H1 (cell line): Measurements from ENCODE around the gene GPR85. TPM values are rescaled to one million over a fixed set of nuclear protein-coding genes. Genes with fewer than 3 reads are reported as not detected.

ENCODE experiments used
- CTCF ChIA-PET: fragments of 300-600 bp; sonication (Branson Sonifier 250); formaldehyde crosslinking; loops from one replicate; lab custom pipeline; 2021; ENCODE audit not compliant: partially characterized antibody; lab: Charles Lee
- POLR2A ChIA-PET: fragments of 300-600 bp; sonication (Branson Sonifier 250); formaldehyde crosslinking; loops from one replicate; lab custom pipeline; 2021; ENCODE audit warnings: inconsistent platforms; ENCODE audit not compliant: partially characterized antibody; lab: Charles Lee
- DNase-seq, 2 experiments: peaks; one replicate each; pipeline versions ENCODE4 v3.0.0 to v3.0.0-alpha.2; 2010 to 2022; ENCODE audit warnings: low spot score in 2 of 2, low read depth in 1 of 2, mixed read lengths in 1 of 2
- FAIRE-seq: peaks from 2 replicates; lab custom pipeline; 2011; peaks lifted over from hg19 to GRCh38; lab: Jason Lieb, UNC
- H2AFZ ChIP-seq: 2 replicates; pipeline ENCODE4 v1.8.1; 2012; ENCODE audit warnings: low read length, inconsistent platforms
- H2AK5ac ChIP-seq: 2 replicates; pipeline ENCODE4 v1.6.1; 2013; ENCODE audit warnings: low read depth, low read length
- H2BK120ac ChIP-seq: replicated peaks from 2 replicates; pipeline ENCODE3; 2013; ENCODE audit warnings: low read depth, low read length, inconsistent platforms
- H2BK12ac ChIP-seq: 2 replicates; pipeline ENCODE4 v1.6.1; 2013; ENCODE audit warnings: low read depth, low read length
- H2BK15ac ChIP-seq: 2 replicates; pipeline ENCODE4 v1.6.1; 2013; ENCODE audit warnings: low read length
- H2BK20ac ChIP-seq: 2 replicates; pipeline ENCODE4 v1.6.1; 2013; ENCODE audit warnings: low read length
- H2BK5ac ChIP-seq: 2 replicates; pipeline ENCODE4 v1.6.1; 2013; ENCODE audit warnings: low read depth, low read length
- H3K14ac ChIP-seq: 2 replicates; pipeline ENCODE4 v1.6.1; 2013; ENCODE audit warnings: inconsistent platforms; ENCODE audit not compliant: insufficient read length
- H3K18ac ChIP-seq: 2 replicates; pipeline ENCODE4 v1.6.1; 2013; ENCODE audit warnings: low read length; ENCODE audit errors: extremely low read depth
- H3K23ac ChIP-seq: 2 replicates; pipeline ENCODE4 v1.6.1; 2013; ENCODE audit warnings: inconsistent platforms; ENCODE audit not compliant: insufficient read length
- H3K23me2 ChIP-seq: 2 replicates; pipeline ENCODE4 v1.6.1; 2013; ENCODE audit warnings: low read depth, low read length
- H3K27ac ChIP-seq: 2 replicates; pipeline ENCODE4 v1.6.1; 2011; ENCODE audit warnings: low read depth, low read length, inconsistent platforms
- H3K27me3 ChIP-seq, 4 experiments: replicated peaks in 1 of 4; 1 replicate in 1 of 4; 2 replicates in 3 of 4; pipeline versions ENCODE4 v1.6.1 to v1.8.1; 2011 to 2013; ENCODE audit warnings: low read length in 3 of 4, mild to moderate bottlenecking in 3 of 4, inconsistent platforms in 2 of 4, mixed read lengths in 2 of 4, moderate library complexity in 1 of 4; ENCODE audit not compliant: control insufficient read depth in 3 of 4, insufficient read depth in 3 of 4; ENCODE audit errors: extremely low read depth in 1 of 4
- H3K36me3 ChIP-seq, 4 experiments: 2 replicates each; pipeline versions ENCODE4 v1.6.1 to v1.8.1; 2011 to 2013; ENCODE audit warnings: mild to moderate bottlenecking in 4 of 4, low read length in 3 of 4, moderate library complexity in 2 of 4, control low read depth in 1 of 4, inconsistent platforms in 1 of 4; ENCODE audit not compliant: insufficient read depth in 4 of 4, control insufficient read depth in 2 of 4
- H3K4ac ChIP-seq: replicated peaks from 2 replicates; pipeline ENCODE3; 2013; ENCODE audit warnings: low read length, low read depth, mixed read lengths, inconsistent platforms; ENCODE audit not compliant: insufficient read length
- H3K4me1 ChIP-seq, 4 experiments: replicated peaks in 1 of 4; 1 replicate in 1 of 4; 2 replicates in 3 of 4; pipeline versions ENCODE4 v1.6.1 to v1.8.1; 2011 to 2013; ENCODE audit warnings: low read length in 3 of 4, inconsistent platforms in 2 of 4, mixed read lengths in 1 of 4; ENCODE audit not compliant: insufficient read depth in 4 of 4, control insufficient read depth in 3 of 4
- H3K4me2 ChIP-seq, 2 experiments: 2 replicates each; pipeline versions ENCODE4 v1.6.1 to v1.8.1; 2011 to 2013; ENCODE audit warnings: low read depth in 2 of 2, low read length in 2 of 2, control low read depth in 1 of 2, inconsistent platforms in 1 of 2, mild to moderate bottlenecking in 1 of 2; ENCODE audit not compliant: insufficient read depth in 1 of 2
- H3K4me3 ChIP-seq, 4 experiments: fragments of 200-600, 300-600 bp in 1 of 4; sonication (generic), shearing (Covaris generic), sonication (Bioruptor Twin) in 1 of 4; 2 replicates each; pipeline versions ENCODE4 v1.5.1 to v1.8.1; 2011 to 2016; ENCODE audit warnings: low read length in 4 of 4, low read depth in 3 of 4, control low read depth in 2 of 4, inconsistent platforms in 2 of 4, mild to moderate bottlenecking in 2 of 4, mixed read lengths in 1 of 4, moderate library complexity in 1 of 4; ENCODE audit not compliant: insufficient read depth in 2 of 4; ENCODE audit errors: extremely low read depth in 1 of 4
- H3K56ac ChIP-seq: replicated peaks from 2 replicates; pipeline ENCODE3; 2013; ENCODE audit warnings: low read depth, mild to moderate bottlenecking, mixed read lengths, low read length, inconsistent platforms; ENCODE audit not compliant: insufficient read length
- H3K79me1 ChIP-seq: 2 replicates; pipeline ENCODE4 v1.6.1; 2013; ENCODE audit warnings: low read depth, low read length, control low read depth
- H3K79me2 ChIP-seq, 2 experiments: 2 replicates each; pipeline versions ENCODE4 v1.6.1 to v1.8.1; 2012 to 2013; ENCODE audit warnings: low read length in 2 of 2, mild to moderate bottlenecking in 2 of 2, inconsistent platforms in 1 of 2; ENCODE audit not compliant: insufficient read depth in 2 of 2, control insufficient read depth in 1 of 2
- H3K9ac ChIP-seq, 4 experiments: replicated peaks in 1 of 4; 1 replicate in 1 of 4; 2 replicates in 3 of 4; pipeline versions ENCODE4 v1.6.1 to v1.8.1; 2011 to 2013; ENCODE audit warnings: low read depth in 3 of 4, low read length in 3 of 4, control low read depth in 2 of 4, mild to moderate bottlenecking in 2 of 4, moderate library complexity in 2 of 4, inconsistent platforms in 1 of 4; ENCODE audit errors: extremely low read depth in 1 of 4
- H3K9me3 ChIP-seq, 2 experiments: 2 replicates each; pipeline versions ENCODE4 v1.6.1 to v1.8.1; 2012 to 2013; ENCODE audit warnings: mild to moderate bottlenecking in 2 of 2, moderate library complexity in 2 of 2, control low read depth in 1 of 2, inconsistent platforms in 1 of 2, low read depth in 1 of 2, low read length in 1 of 2, mixed read lengths in 1 of 2; ENCODE audit not compliant: insufficient read depth in 2 of 2
- H4K20me1 ChIP-seq, 2 experiments: replicated peaks in 1 of 2; 2 replicates each; pipeline versions ENCODE3 to v1.8.1; 2011 to 2013; ENCODE audit warnings: inconsistent platforms in 2 of 2, low read length in 2 of 2, mild to moderate bottlenecking in 1 of 2; ENCODE audit not compliant: insufficient read depth in 2 of 2, control insufficient read depth in 1 of 2
- H4K5ac ChIP-seq: 2 replicates; pipeline ENCODE4 v1.6.1; 2013; ENCODE audit warnings: low read length, low read depth, mixed read lengths, inconsistent platforms; ENCODE audit not compliant: insufficient read length
- H4K8ac ChIP-seq: 2 replicates; pipeline ENCODE4 v1.8.0; 2013; ENCODE audit warnings: mild to moderate bottlenecking, moderate library complexity, low read length, inconsistent platforms; ENCODE audit not compliant: insufficient read depth; ENCODE audit errors: extremely low read depth
- H4K91ac ChIP-seq: replicated peaks from 2 replicates; pipeline ENCODE3; 2013; ENCODE audit warnings: low read length, mixed read lengths, inconsistent platforms; ENCODE audit not compliant: insufficient read length
- HDAC2 ChIP-seq, 2 experiments: fragments of 300-600 bp in 1 of 2; sonication (generic) in 1 of 2; IDR thresholded peaks; 2 replicates each; pipeline ENCODE4 v1.6.1; 2011 to 2012; ENCODE audit warnings: low read depth in 2 of 2, low read length in 2 of 2, mild to moderate bottlenecking in 2 of 2, moderate library complexity in 2 of 2, borderline replicate concordance in 1 of 2, inconsistent platforms in 1 of 2
- KDM1A ChIP-seq: fragments of 200-600, 300-600 bp; sonication (generic); IDR thresholded peaks from 2 replicates; pipeline ENCODE4 v1.7.1; 2016; ENCODE audit warnings: mild to moderate bottlenecking, low read length, borderline replicate concordance
- POLR2A ChIP-seq, 2 experiments: IDR thresholded peaks; 1 replicate in 1 of 2; 2 replicates in 1 of 2; pipeline ENCODE4 v1.6.1; 2011; ENCODE audit warnings: low read depth in 2 of 2, low read length in 2 of 2, mild to moderate bottlenecking in 2 of 2; ENCODE audit errors: control extremely low read depth in 1 of 2
- POU5F1 ChIP-seq: IDR thresholded peaks from 2 replicates; pipeline ENCODE4 v1.6.1; 2011; ENCODE audit warnings: low read depth, mild to moderate bottlenecking, low read length, moderate library complexity
- RAD21 ChIP-seq, 2 experiments: IDR thresholded peaks in 1 of 2; conservative IDR thresholded peaks in 1 of 2; 2 replicates each; pipeline ENCODE4 v1.6.1; 2011; ENCODE audit warnings: low read depth in 2 of 2, low read length in 2 of 2, improper control_type of control experiment in 1 of 2, inconsistent platforms in 1 of 2, mild to moderate bottlenecking in 1 of 2, moderate library complexity in 1 of 2
- SAP30 ChIP-seq: fragments of 300-600 bp; sonication (generic); IDR thresholded peaks from 2 replicates; pipeline ENCODE4 v1.7.1; 2012; ENCODE audit warnings: low read length, moderate library complexity, mild to moderate bottlenecking, inconsistent platforms; ENCODE audit not compliant: insufficient read depth, insufficient replicate concordance
- SRF ChIP-seq: IDR thresholded peaks from 2 replicates; pipeline ENCODE4 v1.6.1; 2011; ENCODE audit warnings: mild to moderate bottlenecking, low read depth, low read length, moderate library complexity
- ZNF274 ChIP-seq: IDR thresholded peaks from 2 replicates; pipeline ENCODE4 v1.7.0; 2012; ENCODE audit warnings: low read length, borderline replicate concordance; ENCODE audit errors: extremely low read depth
- polyA plus RNA-seq, 7 experiments: library from polyadenylated mRNA; depleted of rRNA in 3 of 7; stranded (reverse) in 5 of 7; unstranded in 2 of 7; fragments of >200 nt in 5 of 7; fragments of 200-250 nt in 2 of 7; gene quantifications; 1 replicate in 5 of 7; 2 replicates in 1 of 7; 4 replicates in 1 of 7; pipeline versions ENCODE4 v1.2.1 to v1.2.3, GENCODE V29; 2011 to 2013; ENCODE audit warnings: missing spikeins in 2 of 7, mixed read lengths in 2 of 7
- total RNA-seq: library from RNA; stranded (reverse); fragmentation: NEBNext Ultra II Directional; extraction: Animal tissue kit (Norgen Biotek cat#: 25700); gene quantifications from 2 replicates; pipeline ENCODE4 v1.2.1, GENCODE V29; 2021

The GPR85 gene
- total and polyA plus RNA-seq, 2 of the 8 experiments (the other 6 are each of a cell fraction or from before 2014, with no cell fraction given): 0.11 to 0.20 TPM

DNA sequence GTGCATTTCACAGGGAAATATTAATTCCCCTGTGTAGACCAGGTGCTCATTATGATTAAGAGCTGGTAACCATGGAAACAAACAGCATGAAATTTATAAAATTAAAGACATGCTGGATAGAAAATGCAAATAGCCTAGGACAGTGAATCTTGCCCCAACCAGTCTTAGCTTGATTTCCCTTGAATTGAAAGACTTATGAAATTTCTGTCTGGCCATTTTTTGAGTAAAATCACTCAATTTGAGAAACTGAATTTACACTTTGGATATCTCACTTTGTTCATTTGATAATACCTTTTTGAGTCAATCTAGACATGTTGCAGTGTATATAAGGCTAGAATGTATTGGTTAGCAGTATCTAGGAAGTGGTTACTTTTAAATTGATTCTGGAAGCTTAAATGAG lies 36.1 kb upstream of the GPR85 start:
- Histone ChIP-seq H3K27ac (no peak overlapping the region), H3K14ac (no peak overlapping the region), H4K91ac (no peak overlapping the region), H2BK120ac (no peak overlapping the region), H3K9ac (no peak overlapping the region), H2AFZ (no peak overlapping the region), H3K4me3 (no peak overlapping the region), H4K8ac (no peak overlapping the region), H3K23ac (no peak overlapping the region), H4K20me1 (no peaks in the 10 kb centered on the region), H3K79me1 (no peaks in the 10 kb centered on the region), H3K36me3 (no peaks in the 10 kb centered on the region), H3K4ac (no peak overlapping the region), H2BK15ac (no peak overlapping the region), H2AK5ac (no peak overlapping the region), H3K56ac (no peak overlapping the region), H2BK12ac (no peak overlapping the region), H3K18ac (no peak overlapping the region), H3K4me2 (no peak overlapping the region), H2BK20ac (no peak overlapping the region), H4K5ac (no peak overlapping the region), H3K23me2 (no peaks in the 10 kb centered on the region), H3K27me3 (peaks cover 0 to 1% (median 0%) of the 10 kb centered on the region in 4 experiments; a peak in 1 of 7 replicates), H3K79me2 (no peaks in the 10 kb centered on the region; a peak in 1 of 4 replicates), H3K9me3 (no peaks in the 10 kb centered on the region; a peak in 1 of 4 replicates), H3K4me1 (no peaks in the 10 kb centered on the region; a peak in 1 of 7 replicates), H2BK5ac (no peak overlapping the region)
- CTCF ChIA-PET: interaction anchor here (0.9 to 1.0 kb wide), 3 partner anchors 9 to 28 kb away, joined by 3 to 4 read pairs (median 3); no protein-coding TSS in a partner anchor
- DNase-seq (no peak), FAIRE-seq (no peak)
- POLR2A ChIA-PET: no interaction called here
- no peak for TF ChIP-seq SAP30
- TF ChIP-seq HDAC2 (IDR thresholded peaks at IDR 0.05; ENCODE audit: borderline replicate concordance in 1 of 2, low read depth in 2 of 2, low read length in 2 of 2): no peak
- TF ChIP-seq POU5F1: no peak
- no peak for TF ChIP-seq ZNF274
- TF ChIP-seq POLR2A (IDR thresholded peaks at IDR 0.05; ENCODE audit: control extremely low read depth in 1 of 2, low read depth in 2 of 2, low read length in 2 of 2): no peak
- TF ChIP-seq SRF: no peak
- no peak for TF ChIP-seq KDM1A
- TF ChIP-seq RAD21 (IDR thresholded peaks at IDR 0.05 in 1 of 2, conservative IDR thresholded peaks at IDR 0.05 in 1 of 2; ENCODE audit: low read depth in 2 of 2, low read length in 2 of 2): no peak
